Measurements from ENCODE around the gene LVRN.

The LVRN gene

GRCh38 chr5:115930630-115931337 lies 31.5 kb upstream of the LVRN start:
- TF ChIP-seq CTCF (IDR thresholded peaks at IDR 0.05; ENCODE audit: low read depth, low read length) (no peak), EZH2phosphoT487 (IDR thresholded peaks at IDR 0.05; ENCODE audit: low read depth) (no peak)
- no peak overlapping the region for H3K4me2 ChIP-seq (ENCODE audit: low read length)
- no peaks in the 10 kb centered on the region for H4K20me1 ChIP-seq (ENCODE audit: insufficient read depth, low read length)
- H3K4me1 ChIP-seq (ENCODE audit: low read length): no peaks in the 10 kb centered on the region
- H3K27ac ChIP-seq (ENCODE audit: low read length): no peak overlapping the region
- H3K4me3 ChIP-seq (ENCODE audit: low read length): no peak overlapping the region
- H2AFZ ChIP-seq (ENCODE audit: low read depth, low read length): no peak overlapping the region
- no peak overlapping the region for H3K9ac ChIP-seq (ENCODE audit: low read length)
- H3K79me2 ChIP-seq (ENCODE audit: low read length): no peaks in the 10 kb centered on the region
- no peaks in the 10 kb centered on the region for H3K27me3 ChIP-seq (ENCODE audit: low read depth, low read length)
- H3K9me3 ChIP-seq (ENCODE audit: insufficient read depth, low read length): no peaks in the 10 kb centered on the region
- no peaks in the 10 kb centered on the region for H3K36me3 ChIP-seq (replicated peaks; ENCODE audit: low read depth, low read length)

DNA sequence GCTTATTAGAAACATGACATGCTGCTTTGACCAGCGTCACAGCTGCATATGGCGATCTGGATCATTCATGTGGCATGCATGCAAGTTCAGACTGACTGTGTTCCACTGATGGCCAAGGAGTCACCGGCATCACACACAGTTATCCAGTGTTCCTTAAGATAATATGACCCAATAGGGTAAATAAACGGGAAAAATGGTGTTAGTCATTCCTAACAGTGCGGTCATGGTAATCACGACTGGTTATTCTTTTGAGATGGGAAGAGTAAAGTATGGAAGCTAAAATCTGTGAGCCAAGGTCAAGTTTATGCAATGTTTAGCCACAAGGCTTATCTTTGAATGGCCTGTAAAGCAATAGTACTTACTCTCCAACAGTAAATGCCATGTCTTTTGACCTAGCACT lies 29.3 kb upstream of the LVRN start:
- Histone ChIP-seq H2AFZ (ENCODE audit: low read depth, low read length) (no peak overlapping the region), H3K27ac (ENCODE audit: low read length) (no peak overlapping the region), H3K4me3 (ENCODE audit: low read length) (no peak overlapping the region), H3K9me3 (ENCODE audit: insufficient read depth, low read length) (no peaks in the 10 kb centered on the region), H3K4me2 (ENCODE audit: low read length) (no peak overlapping the region), H4K20me1 (ENCODE audit: insufficient read depth, low read length) (no peaks in the 10 kb centered on the region), H3K4me1 (ENCODE audit: low read length) (no peaks in the 10 kb centered on the region), H3K27me3 (ENCODE audit: low read depth, low read length) (no peaks in the 10 kb centered on the region), H3K9ac (ENCODE audit: low read length) (no peak overlapping the region), H3K79me2 (ENCODE audit: low read length) (no peaks in the 10 kb centered on the region), H3K36me3 (replicated peaks; ENCODE audit: low read depth, low read length) (no peaks in the 10 kb centered on the region)
- TF ChIP-seq CTCF (IDR thresholded peaks at IDR 0.05; ENCODE audit: low read depth, low read length) (no peak), EZH2phosphoT487 (IDR thresholded peaks at IDR 0.05; ENCODE audit: low read depth) (no peak)

GRCh38 chr5:115934388-115934974 lies 27.8 kb upstream of the LVRN start:
- TF ChIP-seq CTCF (IDR thresholded peaks at IDR 0.05; ENCODE audit: low read depth, low read length) (no peak), EZH2phosphoT487 (IDR thresholded peaks at IDR 0.05; ENCODE audit: low read depth) (no peak)
- H3K27ac ChIP-seq (ENCODE audit: low read length): no peak overlapping the region
- H4K20me1 ChIP-seq (ENCODE audit: insufficient read depth, low read length): no peaks in the 10 kb centered on the region
- no peaks in the 10 kb centered on the region for H3K4me1 ChIP-seq (ENCODE audit: low read length)
- H3K27me3 ChIP-seq (ENCODE audit: low read depth, low read length): no peaks in the 10 kb centered on the region
- H3K4me3 ChIP-seq (ENCODE audit: low read length): no peak overlapping the region
- H3K79me2 ChIP-seq (ENCODE audit: low read length): no peaks in the 10 kb centered on the region
- H3K9me3 ChIP-seq (ENCODE audit: insufficient read depth, low read length): no peaks in the 10 kb centered on the region
- no peak overlapping the region for H3K9ac ChIP-seq (ENCODE audit: low read length)
- H3K4me2 ChIP-seq (ENCODE audit: low read length): no peak overlapping the region
- no peak overlapping the region for H2AFZ ChIP-seq (ENCODE audit: low read depth, low read length)
- no peaks in the 10 kb centered on the region for H3K36me3 ChIP-seq (replicated peaks; ENCODE audit: low read depth, low read length)

GRCh38 chr5:115936031-115936430 lies 26.2 kb upstream of the LVRN start:
- Histone ChIP-seq H2AFZ (ENCODE audit: low read depth, low read length) (no peak overlapping the region), H3K27ac (ENCODE audit: low read length) (no peak overlapping the region)

More at GRCh38 chr5:115936031-115936430, 26.2 kb upstream of the LVRN start:
- Histone ChIP-seq H3K36me3 (replicated peaks; ENCODE audit: low read depth, low read length) (no peaks in the 10 kb centered on the region), H3K4me3 (ENCODE audit: low read length) (no peak overlapping the region), H4K20me1 (ENCODE audit: insufficient read depth, low read length) (no peaks in the 10 kb centered on the region), H3K4me2 (ENCODE audit: low read length) (no peak overlapping the region), H3K9me3 (ENCODE audit: insufficient read depth, low read length) (no peaks in the 10 kb centered on the region), H3K9ac (ENCODE audit: low read length) (no peak overlapping the region), H3K79me2 (ENCODE audit: low read length) (no peaks in the 10 kb centered on the region), H3K27me3 (ENCODE audit: low read depth, low read length) (no peaks in the 10 kb centered on the region), H3K4me1 (ENCODE audit: low read length) (no peaks in the 10 kb centered on the region)
- no peak for TF ChIP-seq CTCF (IDR thresholded peaks at IDR 0.05; ENCODE audit: low read depth, low read length)
- no peak for TF ChIP-seq EZH2phosphoT487 (IDR thresholded peaks at IDR 0.05; ENCODE audit: low read depth)
